ENCODE data around the gene UBXN7.

DNA sequence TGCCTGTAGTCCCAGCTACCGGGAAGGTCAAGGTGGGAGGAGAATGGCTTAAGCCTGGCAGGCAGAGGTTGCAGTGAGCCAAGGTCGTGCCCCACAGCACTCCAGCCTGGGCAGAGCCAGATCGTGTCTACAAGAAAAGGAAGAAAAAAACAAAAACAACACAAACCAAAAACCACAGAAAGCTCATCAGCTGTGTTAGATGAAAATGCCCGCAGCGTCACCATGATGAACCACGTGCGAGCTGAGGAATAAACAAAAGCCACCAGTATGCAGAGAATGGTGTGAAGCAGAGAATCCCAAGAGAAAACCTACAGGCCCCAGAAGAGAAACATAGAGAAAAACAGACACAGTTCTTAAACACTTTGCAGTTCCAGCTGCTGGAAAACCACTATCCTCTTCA lies 74.3 kb downstream of the UBXN7 start:
- TF ChIP-seq CTCF (IDR thresholded peaks at IDR 0.05; ENCODE audit: borderline replicate concordance, extremely low read depth, low read length, poor library complexity, severe bottlenecking) (no peak), EZH2 (IDR thresholded peaks at IDR 0.05; ENCODE audit: borderline replicate concordance, low read depth, low read length, severe bottlenecking) (no peak)

All from DND-41 (cell line).